HG03175 (cell line): Measurements from ENCODE around the gene HTRA2.
"Not testable (repeated sequence)": the region's sequence is repeated elsewhere in the genome, so short reads cannot be mapped to it uniquely, and the experiment has no call there.

Source experiments
- ATAC-seq: cut with Tn5 transposase; IDR thresholded peaks from one replicate; pipeline ENCODE4 v1.9.1; 2021; ENCODE audit warnings: mild to moderate bottlenecking, moderate library complexity; ENCODE audit not compliant: unreplicated experiment

HTRA2 gene

DNA sequence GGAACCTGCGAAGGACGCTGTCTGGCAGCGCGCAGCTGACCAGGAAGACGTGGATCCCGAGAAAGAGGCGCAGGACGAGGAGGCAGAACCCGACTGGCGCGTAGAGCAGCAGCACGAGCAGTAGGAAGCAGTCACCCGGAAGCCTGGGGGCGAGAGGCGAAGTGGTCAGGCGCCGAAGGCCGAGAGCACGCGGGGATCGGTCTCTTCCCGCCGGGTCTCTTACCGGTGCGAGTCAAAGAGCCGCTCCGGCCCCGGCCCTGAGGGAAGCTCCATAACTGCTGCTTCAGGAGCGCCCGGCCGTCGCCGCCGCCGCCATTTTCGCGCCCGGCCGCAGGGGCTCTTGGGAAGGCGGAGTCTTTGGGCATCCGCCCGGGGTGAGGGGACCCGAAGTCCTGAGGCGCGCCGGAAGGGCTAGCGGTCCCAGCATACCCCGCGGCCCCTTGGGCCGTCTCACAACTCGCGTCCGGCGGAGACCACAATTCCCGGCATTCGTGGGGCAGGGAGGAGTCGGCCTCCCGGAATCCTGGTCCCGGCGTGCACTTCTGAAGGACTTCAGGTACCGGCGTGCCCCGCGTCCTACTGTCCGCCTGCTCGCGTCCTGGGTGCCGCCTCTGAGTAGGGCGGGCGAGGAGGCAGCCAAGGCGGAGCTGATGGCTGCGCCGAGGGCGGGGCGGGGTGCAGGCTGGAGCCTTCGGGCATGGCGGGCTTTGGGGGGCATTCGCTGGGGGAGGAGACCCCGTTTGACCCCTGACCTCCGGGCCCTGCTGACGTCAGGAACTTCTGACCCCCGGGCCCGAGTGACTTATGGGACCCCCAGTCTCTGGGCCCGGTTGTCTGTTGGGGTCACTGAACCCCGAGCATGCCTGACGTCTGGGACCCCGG lies at the start of gene HTRA2, which contains the start of gene AUP1:
Gene HTRA2 (plus strand): TSS at position 577 of the 882 bp plus-strand sequence. CDS start 74 bp downstream, at position 651.
Gene AUP1 (minus strand): TSS at position 350 of the 882 bp plus-strand sequence. CDS start 77 bp downstream, at position 273.
- ATAC-seq: peak; percentile 83

DNA sequence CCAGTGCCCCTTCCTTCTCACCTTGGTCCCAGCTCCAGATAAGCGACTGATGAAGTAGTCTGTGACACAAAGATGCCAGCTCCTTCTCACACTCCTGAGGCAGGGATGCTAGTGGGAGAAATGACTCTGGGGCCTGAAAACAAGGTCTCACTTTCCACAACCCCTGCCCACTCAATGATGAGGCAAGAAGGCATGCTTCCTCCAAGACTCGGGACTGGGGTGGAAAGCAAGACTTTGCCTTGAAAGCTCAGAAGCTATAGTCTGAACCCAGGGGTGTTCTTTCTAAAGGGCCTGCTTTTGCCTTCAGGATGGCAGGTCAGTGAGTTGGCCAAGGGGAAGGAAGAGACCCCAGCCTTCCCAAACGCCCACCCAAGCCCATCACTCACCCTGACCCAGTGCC lies 48.3 kb upstream of the HTRA2 start:
- ATAC-seq: no peak

DNA sequence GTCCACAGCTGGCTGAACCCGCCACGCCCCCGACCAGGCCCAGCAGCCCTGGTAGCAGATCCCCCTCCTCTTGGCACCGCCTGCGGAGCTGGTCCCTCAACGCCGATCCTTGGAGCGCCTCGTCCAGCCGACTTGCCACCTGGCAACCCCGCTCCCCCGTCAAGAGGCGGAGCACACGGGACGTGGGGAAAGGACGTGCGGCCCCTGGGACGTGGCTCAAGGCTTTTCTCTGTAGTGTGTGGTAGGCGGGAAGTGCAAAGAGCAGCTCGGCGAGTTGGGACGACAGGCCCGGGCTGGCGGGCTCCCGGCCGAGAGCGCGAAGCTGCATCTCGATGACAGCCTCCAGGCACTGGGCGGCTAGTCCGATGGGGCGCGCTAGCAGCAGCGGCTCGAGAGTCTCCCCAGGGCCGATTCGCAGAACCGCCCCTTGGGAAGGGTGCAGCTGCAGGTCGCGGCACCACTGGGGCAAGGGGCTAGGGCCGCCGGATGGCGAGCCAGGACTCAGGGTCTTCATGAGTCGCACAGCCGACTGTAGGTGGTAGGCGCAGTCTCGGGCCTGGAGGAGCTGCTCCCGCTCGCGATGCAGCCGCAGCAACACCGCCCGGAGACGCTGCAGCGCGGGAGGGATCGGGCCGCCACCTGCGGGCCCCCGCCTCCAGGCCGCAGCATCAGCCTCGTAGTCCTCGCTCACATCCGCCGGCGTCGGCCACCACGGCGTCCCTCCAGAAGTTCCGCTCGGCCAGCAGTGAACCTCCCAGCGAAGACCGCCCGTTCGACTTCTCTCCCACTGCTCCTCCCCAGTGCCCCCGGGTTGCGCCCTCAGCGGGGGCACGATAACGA lies 47.6 kb upstream of the HTRA2 start:
- ATAC-seq: peak; percentile 43

DNA sequence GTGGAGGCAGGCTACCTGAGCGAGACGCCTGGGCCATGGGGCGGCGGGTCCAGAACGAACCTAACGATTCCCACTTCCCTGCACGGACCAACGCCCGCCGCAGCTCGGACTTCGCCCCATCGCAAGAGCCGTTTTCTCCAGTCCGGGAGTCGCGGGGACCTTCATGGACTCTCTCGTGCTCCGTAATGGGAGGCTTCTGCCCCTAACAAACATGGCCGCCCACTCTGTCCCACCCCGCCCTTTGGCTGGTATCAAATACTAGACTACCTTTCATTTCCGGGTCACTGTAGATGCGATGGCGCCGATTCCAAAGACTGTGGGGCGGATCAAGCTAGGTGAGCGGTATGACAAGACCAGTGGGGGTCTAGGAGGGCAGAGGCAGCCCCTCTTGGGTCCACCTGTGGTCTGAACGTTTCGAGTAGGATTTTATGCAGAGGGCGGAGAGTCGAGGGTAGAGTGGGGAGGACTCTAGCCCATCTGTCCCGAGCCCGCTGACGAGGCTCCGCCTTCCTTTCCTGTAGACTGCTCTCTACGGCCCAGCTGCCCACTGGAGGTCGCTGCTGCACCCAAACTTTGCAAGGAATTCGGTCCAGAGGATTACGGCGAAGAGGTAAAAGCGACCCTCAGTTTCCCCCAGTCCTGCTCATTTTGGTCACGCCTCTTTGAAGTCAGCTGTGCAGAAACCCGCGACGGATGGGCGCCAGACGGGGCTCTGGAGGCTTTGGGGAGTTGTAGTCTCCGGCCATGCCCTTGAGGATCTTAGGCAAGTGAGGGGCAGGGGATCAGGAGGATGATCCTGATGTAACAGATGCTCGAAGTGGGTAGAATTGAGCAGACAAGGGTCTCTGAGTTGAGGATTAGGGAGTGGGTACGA lies 46.7 kb upstream of the HTRA2 start, which contains the start of the genes CCDC142 and TTC31:
Gene CCDC142 (minus strand): TSS at position 198 of the 874 bp plus-strand sequence. CDS start 161 bp downstream, at position 37.
Gene TTC31 (plus strand): TSS at position 281 of the 874 bp plus-strand sequence. CDS start 15 bp downstream, at position 296.
- peak; percentile 93 for ATAC-seq

DNA sequence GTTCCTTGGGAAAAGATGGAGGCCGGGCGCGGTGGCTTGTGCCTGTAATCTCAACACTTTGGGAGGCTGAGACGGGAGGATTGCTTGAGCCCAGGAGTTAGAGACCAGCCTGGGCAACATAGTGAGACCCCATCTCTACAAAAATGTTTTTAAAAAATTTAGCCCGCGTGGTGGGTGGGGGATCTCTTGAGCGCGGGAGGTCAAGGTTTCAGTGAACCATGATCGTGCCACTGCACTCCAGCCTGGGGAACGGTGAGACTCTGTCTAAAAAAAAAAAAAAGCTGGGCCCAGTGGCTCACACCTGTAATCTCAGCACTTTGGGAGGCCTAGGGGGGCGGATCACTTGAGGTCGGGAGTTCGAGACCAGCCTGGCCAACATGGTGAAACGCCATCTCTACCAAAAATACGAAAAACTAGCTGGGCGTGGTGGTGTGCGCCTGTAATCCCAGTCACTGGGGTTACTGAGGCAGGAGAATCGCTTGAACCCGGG lies 46.0 kb upstream of the HTRA2 start:
- not testable (repeated sequence) for ATAC-seq

DNA sequence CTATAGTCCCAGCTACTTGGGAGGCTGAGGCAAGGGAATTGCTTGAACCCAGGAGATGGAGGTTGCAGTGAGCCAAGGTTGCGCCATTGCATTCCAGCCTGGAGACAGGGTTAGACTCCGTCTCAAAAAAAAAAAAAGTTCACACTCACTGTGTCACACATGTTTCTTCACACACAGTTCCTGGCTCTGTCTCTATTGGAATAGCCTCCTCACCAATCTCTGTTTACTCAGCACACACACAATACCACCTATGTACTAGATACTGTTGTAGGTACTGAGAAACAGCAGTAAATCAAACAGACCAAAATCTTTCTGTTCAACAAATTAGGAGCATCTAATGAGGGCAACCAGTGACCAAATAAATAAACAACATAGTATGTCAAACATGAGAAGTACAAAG lies 43.6 kb upstream of the HTRA2 start:
- no peak for ATAC-seq

DNA sequence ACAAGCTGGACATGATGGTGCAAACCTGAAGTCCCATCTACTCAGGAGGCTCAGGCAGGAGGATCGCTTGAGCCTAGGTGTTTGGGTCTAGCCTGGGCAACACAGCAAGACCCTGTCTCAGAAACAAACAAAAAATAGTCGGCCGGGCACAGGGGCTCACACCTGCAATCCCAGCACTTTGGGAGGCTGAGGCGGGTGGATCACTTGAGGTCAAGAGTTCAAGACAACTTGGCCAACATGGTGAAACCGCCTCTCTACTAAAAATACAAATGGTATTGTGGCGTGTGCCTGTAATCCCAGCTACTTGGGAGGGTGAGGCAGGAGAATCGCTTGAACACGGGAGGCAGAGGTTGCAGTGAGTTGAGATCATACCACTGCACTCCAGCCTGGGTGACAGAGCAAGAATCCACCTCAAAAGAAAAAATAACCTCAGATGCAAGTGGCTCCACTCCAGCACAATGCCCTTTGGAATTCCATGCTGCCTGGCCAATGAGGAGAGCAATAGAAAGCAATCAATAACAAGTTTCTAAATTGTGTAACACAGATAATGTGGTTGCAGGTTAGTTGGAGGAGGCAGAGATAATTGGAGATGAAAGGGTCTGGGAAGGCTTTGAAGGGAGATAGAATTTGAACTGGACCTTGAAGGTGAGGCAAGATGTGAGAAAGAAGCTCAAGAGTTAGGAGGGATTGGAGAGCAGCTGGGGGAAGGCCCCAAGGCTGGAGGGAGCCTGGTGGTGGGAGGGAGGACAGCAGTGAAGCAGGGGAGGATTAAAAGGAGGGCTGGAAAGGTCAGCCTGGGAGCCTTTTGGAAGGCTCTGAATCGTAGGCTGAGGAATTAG lies 40.9 kb upstream of the HTRA2 start:
- ATAC-seq: no peak

DNA sequence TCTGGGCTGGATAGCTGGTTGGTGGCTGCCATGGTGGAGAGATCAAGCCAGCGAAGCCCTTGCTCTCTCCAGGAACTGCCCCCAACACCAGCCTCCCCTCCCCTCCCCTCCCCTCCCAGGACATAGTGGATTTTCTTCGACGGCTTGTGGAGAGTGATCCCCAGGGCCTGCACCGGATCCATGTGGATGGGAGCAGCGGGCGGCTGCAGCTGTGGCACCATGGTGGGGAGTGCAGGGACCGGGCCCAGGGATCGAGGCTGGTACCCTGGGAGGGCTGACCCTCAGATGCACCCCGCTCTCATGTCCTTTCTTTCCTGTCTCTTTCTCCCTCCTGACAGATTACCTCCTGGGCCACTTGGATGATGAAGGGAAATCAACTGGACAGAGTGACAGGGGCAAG lies 39.8 kb upstream of the HTRA2 start:
- no peak for ATAC-seq

DNA sequence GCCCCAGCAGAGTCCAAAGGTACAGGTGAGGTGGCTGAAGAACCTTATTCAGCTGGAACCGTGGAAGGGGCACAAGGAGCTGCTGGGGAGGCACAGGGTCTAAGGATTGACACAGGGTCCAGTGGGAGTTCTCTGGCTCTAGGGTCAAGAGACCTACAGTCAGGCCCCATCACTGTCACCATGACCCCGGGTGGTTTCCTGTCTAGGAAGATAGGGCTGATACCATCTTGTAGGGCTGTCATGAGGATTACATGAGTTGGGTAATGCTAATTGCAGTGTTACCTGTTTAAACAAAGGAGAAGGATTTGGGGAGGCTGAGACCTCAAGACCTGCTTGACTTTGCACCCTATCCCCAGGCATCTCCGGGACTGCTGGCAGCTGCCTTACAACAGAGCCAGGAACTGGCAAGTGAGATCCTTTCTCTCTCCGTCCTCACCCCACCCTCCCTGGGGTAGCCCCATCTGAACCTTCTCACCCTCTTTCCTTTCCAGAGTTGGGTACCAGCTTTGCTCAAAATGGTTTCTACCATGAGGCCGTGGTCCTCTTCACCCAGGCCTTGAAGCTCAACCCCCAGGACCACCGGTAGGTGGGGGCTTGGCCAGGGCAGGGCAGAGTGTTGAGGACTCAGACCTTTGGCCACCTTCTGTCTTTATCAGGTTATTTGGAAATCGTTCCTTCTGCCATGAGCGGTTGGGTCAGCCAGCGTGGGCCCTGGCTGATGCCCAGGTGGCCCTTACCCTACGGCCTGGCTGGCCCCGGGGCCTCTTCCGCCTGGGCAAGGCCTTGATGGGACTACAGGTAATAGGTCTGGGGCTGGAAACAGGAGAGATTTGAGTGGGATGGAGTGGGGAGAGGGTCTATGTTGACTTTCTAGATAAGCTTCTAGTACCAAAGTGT lies 37.8 kb upstream of the HTRA2 start:
- no peak for ATAC-seq

DNA sequence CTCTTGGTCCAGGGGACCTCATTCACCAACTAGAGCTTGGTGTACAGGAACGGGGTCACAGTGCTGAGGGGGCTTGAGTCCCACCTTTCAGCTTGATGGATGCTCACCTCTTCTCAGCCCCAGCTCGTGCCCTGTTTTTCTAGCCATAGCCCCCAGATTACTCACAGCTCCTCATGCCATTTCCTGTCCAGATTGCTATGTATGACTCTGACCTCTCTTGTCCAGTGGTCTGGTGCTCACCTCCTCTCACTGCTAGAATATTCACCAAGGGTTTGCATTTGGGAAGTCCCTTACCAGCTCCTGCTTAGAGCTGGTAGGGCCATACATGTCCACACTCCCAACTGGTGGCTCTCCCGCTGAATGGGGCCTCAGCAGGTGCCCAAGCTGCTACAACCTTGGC lies 36.2 kb upstream of the HTRA2 start:
- no peak for ATAC-seq

DNA sequence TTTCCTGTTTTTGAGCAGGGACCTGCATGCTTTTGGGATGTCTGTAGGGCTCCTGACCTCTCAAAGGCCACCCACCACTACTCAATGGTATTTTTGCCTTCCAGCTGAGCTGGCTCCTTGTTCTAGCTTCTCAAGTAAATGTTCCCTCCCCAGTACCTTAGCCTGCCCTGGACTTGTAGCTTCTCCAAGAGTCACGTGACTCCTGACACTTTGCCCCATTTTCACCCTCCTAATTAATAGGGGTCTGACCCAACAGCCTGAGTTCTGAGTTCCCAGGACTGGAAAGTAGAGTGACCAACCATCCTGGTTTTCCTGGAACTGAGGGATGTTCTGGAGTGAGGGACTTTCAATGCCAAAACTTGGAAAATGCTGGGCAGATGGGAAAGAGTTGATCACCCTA lies 34.3 kb upstream of the HTRA2 start:
- no peak for ATAC-seq

DNA sequence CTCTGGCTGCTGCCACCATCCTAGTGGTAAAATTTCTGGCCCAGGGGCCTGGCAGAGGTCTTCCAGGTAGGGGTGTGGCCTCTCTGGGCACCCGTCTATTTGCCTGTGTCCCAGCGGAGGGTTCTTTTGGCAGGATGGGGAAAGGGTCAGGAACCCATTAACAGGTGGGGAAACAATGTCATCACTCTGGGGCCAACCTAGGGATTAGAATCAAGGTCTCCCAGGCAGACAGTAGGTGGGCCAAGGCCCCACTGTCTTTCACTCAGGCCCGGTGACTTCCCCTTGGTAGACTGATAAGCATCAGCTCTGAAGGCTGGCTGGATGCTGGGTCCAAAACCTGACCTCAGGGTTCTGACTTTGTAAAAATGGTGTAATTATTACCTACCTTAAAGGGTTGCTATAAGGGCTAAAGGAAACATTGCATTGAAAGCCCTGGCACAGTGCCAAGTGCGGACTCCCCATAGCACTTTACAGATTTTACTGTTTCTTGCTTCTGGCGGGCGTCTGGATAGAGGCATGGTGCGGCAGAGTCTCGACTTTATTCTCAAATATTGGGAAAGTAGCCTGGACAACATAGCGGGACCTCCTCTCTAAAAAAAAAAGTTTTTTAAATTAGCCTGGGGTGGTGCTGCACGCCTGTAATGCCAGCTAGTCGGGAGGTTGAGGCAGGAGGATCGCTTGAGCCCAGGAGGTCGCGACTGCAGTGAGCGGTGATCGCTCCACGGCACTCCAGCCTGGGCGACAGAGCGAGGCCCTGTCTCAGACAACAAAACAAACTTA lies 32.5 kb upstream of the HTRA2 start:
- no peak for ATAC-seq

DNA sequence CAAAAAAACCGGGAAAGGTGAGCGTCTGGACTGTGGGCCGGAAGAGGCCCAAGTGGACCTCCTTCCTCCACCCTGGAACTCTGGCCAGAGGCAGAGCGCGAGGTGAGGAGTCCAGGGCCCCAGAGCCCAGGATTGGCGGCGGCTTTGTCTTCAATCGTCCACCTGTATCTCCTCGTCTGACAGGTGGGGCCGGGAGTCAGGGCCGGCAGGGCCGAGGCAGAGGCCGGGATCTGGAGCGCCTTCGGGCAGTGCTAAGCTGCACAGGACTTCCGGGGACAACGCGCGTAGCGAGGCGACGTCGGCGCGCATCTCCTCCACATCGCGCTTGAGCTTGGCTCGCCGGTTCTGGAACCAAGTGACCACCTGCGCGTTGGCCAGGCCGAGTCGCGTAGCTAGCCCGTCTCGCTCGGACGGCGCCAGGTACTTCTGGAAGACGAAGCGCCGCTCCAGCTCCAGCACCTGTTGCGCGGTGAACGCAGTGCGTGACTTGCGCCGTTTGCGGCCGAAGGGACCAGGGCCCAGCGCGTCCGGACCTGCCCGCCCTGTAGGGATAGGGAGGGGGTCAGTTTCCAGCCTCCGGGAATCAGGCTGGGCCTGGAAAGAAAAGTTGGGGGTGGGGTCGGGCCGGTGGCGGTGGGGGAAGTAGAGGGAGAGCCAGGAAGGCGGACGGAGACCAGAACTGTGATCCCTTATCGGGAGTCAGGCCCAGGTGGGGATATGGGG lies 31.8 kb upstream of the HTRA2 start:
- ATAC-seq: no peak

DNA sequence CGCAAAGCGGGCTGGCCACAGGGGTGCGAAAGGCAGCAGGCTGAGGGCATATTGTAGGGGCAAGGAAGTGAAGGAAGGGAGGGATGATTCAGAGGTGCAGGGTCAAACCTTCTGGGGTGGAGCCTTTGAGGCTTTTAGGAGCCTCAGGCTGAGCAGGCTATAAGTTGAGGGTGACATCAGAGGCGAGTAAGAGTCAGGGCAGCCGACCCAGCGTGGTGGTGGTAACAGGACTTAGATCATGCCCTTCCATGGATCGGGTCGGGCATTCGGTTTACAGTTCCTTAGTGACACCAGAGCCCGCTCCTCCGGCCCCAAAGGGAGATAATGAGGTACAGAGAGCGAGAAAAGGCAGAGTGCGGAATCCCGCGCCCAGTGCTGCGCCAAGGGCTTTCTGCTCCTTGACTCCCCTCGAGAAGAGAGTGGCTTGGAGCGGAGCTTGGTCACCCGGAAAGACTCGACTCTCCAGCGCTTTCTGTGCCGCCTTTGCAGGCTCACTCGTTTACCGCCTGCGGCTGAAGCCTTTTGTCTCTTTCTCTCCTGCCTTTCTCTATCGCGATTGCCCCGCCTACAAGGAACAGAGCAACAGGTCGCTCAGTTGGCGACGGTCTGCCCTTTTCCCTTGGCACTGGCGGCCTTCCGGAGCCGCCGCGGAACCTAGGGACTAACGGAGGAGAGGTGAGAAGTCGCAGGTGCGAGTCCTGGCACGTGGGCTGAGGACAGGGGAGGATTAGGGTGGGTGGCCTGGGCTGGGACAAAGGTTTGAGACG lies 31.1 kb upstream of the HTRA2 start:
- peak; percentile 28 for ATAC-seq

DNA sequence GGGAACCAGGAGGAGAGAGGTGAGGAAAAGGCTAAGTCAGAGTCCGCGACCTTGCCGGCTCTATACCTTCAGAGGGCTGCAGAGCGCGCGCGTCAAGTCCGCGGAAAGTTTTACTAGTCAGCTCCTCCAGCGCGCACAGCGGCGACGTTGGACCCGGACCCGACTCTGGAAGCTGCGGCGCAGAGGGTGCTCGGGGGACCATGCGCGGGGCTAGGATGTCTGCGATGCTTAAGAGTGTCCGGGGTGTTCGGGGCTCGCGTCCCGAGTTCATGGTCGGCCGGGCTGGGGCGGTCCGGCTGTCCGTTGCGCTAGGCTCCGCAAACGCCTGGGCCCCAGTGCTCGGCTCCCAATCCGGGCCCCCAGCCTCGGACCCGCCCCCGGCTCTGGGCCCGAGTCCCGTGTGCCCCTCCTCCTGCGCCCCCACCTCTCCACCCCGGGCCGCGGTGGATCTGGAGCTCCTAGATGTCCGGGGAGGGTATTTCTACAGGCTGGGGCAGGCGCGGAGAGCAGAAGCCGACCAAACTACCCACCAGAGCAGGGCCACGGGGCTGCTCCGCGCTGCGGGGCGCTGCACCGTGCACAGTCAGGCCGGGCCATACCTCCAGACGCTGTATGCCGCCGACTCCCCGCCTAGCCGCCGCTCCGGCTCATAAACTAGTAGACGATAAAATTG lies 30.3 kb upstream of the HTRA2 start, which contains the start of gene LBX2:
Gene LBX2 (minus strand): TSS at position 337 of the 673 bp plus-strand sequence. CDS start 66 bp downstream, at position 271.
- ATAC-seq: no peak
